ENCODE data around the gene POPDC2.
A peak's percentile ranks its signal among the peaks of the same experiment; 100 is the strongest.

The POPDC2 gene

DNA sequence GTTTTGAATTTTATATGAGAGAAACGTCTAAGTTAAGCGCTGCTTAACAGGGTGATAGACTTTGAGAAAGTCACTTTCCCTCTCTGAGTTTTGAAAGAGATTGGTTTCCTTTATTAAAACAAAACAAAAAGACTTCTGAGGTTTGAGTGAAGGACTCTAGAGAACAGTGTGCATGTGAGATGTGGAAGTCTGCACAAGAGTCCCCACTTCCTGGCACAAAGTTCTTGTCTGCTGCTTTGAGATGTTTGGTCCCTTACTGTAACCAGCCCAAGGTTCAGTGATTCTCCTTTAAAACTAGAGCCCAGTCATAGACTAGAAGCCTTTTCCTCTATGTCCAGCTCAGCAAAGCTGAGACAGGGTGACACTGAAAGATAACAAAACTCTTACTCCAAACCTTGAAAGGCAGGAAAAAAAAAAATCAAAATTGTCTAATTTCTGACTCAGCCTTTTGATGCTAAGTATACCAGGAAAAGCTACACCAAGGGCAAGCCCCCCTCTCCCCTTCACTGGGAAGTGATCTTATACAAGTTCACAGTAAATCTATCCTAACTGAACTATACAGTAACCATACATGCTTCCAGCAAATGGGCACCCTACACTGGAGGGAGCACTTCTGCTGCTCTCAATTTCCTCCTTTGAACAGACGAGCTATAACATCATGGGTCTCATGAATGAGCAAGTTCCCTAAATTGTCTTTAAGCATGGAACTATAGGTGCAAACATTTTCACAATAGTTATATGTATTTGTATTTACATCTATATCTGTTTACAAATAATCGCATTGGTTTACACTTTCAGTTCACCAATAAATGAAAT lies 2.3 kb downstream of the POPDC2 start:
- Mint-ChIP-seq H3K9me3 (ENCODE audit: low read depth) (no peaks in the 10 kb centered on the region), H3K27ac (no peak overlapping the region), H3K36me3 (peaks cover 15% of the 10 kb centered on the region), H3K27me3 (no peaks in the 10 kb centered on the region), H3K4me1 (ENCODE audit: low read depth) (peaks cover 2% of the 10 kb centered on the region), H3K4me3 (no peak overlapping the region)

DNA sequence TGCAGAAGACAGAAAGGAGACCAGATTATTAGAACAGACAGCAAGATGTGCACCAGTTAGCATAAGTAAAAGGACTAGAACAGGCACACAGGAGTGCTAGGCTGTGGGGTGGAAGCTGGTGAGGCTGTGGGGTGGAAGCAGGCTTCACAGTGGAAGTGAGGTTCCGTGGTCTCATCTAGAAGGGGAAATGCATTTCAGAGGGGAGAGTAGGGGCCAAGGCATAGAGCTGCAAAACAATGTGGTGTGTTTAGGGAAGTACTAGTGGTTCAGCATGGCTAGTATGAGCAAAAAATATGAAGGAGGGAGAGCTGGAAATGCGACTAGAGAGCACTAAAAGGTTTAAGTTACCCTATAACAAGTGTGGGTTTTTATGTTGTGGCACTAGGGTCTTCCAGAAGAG lies 6.5 kb downstream of the POPDC2 start:
- Mint-ChIP-seq H3K27me3 (no peaks in the 10 kb centered on the region), H3K9me3 (ENCODE audit: low read depth) (no peaks in the 10 kb centered on the region), H3K36me3 (peaks cover 28% of the 10 kb centered on the region), H3K4me1 (ENCODE audit: low read depth) (peaks cover 2% of the 10 kb centered on the region), H3K27ac (no peak overlapping the region), H3K4me3 (no peak overlapping the region)

DNA sequence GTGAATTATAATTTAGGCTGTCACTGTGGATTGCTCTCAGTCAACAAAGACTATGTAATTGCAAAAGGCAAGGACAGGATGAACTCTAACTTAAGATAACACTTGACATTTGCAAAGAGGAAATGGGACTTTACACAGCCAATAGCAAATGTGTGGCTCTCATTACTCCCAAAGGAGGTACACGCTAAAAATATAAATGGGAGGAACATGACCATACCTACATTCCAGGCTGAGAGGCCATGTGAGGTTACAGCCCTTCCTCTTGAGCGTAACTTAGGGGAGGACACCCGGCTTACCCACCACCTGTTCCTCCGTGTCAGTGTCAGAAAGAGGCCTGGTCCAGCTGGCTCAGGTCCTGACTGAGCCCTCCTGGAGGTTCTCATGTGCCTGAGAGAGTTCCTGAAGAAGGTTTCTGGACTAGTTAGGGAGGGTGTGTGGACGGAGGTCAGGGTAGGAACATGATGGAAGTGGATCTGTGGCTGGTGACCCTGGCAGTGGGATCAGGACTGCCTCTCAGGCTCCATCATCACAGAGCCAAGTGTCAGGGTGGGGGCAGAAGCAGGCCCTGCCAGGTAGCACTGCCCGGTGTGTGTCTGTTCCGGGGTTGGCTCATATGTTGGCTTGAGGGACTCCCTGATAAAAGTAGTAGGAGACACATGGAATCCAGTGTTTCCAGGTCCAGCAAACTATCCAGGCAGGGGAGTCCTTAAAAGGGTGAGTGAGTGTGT lies 7.9 kb downstream of the POPDC2 start:
- peaks cover 32% of the 10 kb centered on the region for H3K36me3 Mint-ChIP-seq
- peaks cover 2% of the 10 kb centered on the region for H3K4me1 Mint-ChIP-seq (ENCODE audit: low read depth)
- H3K27me3 Mint-ChIP-seq = no peaks in the 10 kb centered on the region
- no peak overlapping the region for H3K27ac Mint-ChIP-seq
- no peak overlapping the region for H3K4me3 Mint-ChIP-seq
- no peaks in the 10 kb centered on the region for H3K9me3 Mint-ChIP-seq (ENCODE audit: low read depth)

DNA sequence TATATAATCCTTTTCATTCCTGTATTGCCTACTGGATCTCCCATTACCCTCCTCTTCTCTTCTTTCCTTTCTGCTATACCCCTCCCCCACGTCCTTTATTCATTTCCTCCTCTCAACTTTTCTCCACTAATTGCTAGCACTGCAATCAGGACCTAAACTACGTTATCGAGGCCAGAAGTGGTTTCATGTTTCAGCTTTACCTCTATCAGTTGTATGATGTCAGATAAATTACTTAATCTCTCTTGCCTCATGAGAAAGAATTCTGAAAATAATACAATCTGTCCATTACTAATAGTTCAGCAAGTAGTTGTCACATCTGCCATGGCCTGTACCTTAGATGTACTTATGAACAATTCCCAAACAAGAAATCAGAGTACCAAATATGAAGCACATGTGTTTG lies 10.6 kb downstream of the POPDC2 start:
- H3K27me3 Mint-ChIP-seq = no peaks in the 10 kb centered on the region
- H3K36me3 Mint-ChIP-seq = peaks cover 34% of the 10 kb centered on the region
- H3K27ac Mint-ChIP-seq = no peak overlapping the region
- no peaks in the 10 kb centered on the region for H3K4me1 Mint-ChIP-seq (ENCODE audit: low read depth)
- H3K4me3 Mint-ChIP-seq = no peak overlapping the region
- H3K9me3 Mint-ChIP-seq (ENCODE audit: low read depth) = no peaks in the 10 kb centered on the region

DNA sequence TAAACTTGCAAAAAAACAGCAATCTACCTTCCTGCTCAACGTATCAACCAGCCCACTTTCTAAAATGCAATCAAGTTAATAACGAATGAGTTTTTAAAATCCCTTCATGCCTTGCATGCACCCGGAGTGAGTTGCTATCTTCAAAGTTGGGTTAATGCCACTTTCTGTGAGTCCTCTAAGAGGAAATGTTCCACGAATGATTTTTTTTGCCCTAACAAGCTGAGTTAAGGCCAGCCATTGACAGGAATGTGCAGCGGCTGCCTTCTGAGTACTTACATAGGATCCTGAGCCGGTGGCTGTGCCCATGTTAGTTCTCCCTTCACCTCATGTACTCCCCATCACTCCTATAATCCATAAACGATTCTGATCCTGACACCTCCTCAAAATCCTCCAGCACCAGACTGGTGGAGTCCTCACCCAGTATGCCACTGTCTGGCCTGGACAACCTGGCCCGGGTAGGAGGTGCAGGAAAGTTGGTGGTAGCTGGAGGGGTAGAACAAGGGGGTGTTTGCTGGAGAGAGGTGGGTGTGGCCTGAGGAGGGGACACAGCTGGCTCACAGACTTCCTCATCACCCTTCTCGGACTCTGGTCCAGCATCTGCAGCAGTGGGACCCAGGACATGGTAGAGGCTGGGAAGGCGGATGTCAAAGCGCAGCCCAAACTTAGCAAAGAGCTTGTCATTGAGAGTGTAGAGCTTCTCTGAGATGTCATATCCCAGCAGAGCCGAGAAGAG lies 12.4 kb downstream of the POPDC2 start:
- Mint-ChIP-seq H3K4me3 (no peak overlapping the region), H3K9me3 (ENCODE audit: low read depth) (no peaks in the 10 kb centered on the region), H3K4me1 (ENCODE audit: low read depth) (peaks cover 3% of the 10 kb centered on the region), H3K36me3 (peaks cover 31% of the 10 kb centered on the region), H3K27me3 (no peaks in the 10 kb centered on the region), H3K27ac (no peak overlapping the region)

DNA sequence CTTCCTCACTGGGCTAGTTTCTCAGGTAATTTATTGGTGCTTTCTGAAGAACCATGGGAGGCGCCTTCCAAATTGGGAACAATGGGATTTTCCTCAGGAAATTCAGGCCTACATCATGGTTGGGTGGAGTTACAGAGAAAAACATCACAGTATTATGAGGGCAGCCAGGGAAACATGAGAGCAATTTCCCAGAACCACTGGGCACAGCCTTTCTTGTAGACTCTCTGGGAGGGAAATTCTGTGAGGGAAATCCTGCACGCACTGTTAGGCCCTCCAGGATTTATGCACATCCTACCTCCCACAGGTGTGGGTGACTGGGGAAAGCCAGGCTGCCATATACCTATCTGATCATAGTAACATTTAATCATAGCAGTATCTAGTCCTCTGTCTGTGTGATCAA lies 13.2 kb downstream of the POPDC2 start:
- Mint-ChIP-seq H3K36me3 (peaks cover 30% of the 10 kb centered on the region), H3K27me3 (no peaks in the 10 kb centered on the region), H3K4me1 (ENCODE audit: low read depth) (peaks cover 3% of the 10 kb centered on the region), H3K4me3 (no peak overlapping the region), H3K9me3 (ENCODE audit: low read depth) (no peaks in the 10 kb centered on the region), H3K27ac (no peak overlapping the region)

DNA sequence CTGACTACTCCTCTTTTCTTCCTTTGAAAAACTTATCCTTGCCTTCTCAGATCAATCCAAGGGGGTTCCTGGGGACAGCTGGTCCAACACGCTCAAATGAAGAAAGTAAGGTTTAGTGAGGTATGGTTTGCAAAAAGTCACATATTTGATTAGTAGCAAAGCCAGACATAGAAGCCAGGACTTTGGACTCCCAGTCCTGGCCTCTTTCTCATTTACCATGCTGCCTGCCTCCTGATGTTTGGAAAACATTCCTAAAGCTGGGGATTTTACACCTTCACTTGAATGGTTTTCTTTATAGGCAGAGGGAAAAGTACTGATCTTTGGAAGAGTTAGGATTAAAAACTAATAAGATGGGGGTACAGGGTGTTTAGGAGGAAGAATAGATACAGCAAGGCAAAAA lies 14.6 kb downstream of the POPDC2 start:
- Mint-ChIP-seq H3K36me3 (peaks cover 30% of the 10 kb centered on the region), H3K27me3 (no peaks in the 10 kb centered on the region), H3K4me3 (no peak overlapping the region), H3K4me1 (ENCODE audit: low read depth) (peaks cover 3% of the 10 kb centered on the region), H3K9me3 (ENCODE audit: low read depth) (peaks cover 4% of the 10 kb centered on the region), H3K27ac (no peak overlapping the region)

DNA sequence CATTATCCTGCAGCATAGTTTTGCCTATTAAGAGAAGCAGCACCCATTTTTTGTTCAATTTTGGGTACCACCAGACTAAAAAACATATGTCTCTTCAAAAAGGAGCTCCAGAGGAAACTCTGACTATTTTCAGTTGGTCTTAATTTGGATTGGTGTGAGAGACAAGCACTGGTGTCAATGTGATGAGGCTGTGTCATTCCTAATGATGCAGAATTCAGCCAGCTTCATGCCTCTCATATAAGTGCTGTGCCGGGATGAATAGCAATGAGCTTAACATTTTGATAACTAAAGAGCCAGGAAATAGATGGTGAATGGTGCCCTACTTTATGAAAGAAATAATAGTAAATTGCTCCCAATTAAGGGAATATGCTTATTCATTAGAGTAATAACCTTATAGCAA lies 15.9 kb downstream of the POPDC2 start:
- Mint-ChIP-seq H3K4me3 (no peak overlapping the region), H3K27ac (no peak overlapping the region), H3K9me3 (ENCODE audit: low read depth) (peaks cover 4% of the 10 kb centered on the region), H3K4me1 (ENCODE audit: low read depth) (peaks cover 7% of the 10 kb centered on the region), H3K36me3 (peaks cover 37% of the 10 kb centered on the region), H3K27me3 (no peaks in the 10 kb centered on the region)

DNA sequence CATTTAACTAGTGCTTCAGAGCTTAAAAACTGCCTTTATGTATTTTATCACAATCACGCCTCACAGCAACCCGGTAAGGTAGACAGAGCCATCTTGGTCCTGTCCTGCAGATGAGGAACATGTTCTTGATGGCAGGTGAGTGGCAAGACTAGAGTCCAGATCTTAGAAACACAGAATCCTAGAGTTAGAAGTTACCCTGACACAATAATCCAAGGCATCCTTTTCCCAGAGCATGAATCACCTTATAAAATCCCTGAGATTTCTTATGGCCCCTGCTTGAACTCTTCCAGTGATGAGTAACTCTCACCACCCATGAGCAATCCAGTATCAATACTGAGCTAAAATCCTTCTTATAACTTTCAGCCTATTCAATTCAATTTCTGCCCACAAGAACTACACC lies 16.9 kb downstream of the POPDC2 start:
- Mint-ChIP-seq H3K27ac (no peak overlapping the region), H3K36me3 (peaks cover 38% of the 10 kb centered on the region)

DNA sequence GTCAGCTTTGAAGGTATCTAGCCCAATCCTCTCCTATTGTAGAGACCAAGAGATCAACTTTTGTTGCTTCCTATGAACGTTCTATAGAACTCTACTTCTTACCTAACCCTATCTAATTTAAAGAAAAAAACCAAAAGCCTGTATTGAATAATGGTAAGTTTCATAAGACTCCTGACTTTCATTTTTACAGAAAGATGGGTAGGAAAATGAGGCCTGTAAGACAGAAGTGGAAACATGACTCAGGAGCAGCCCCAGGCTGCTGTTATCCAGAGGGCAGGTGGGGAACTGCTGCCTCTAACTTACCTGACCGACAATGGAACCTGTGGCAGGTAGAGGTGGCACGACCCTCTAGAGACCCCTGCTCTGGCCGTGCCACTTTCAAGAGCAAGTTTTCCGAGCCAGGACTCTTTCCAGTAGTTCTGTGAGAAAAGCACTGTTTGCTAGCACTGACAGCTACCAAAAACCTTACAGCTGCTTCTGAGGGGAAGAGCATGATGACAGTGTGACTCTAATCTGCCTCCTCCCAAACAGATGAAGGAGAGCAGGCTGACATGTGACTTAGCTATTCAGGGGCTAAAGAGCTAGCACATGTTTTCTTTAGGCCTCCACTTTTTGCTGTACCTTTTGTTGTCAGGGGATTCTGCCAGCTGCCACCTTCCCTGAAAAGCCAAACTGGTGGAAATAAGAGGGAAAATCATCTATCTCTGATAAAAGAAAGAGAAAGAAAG lies 17.5 kb downstream of the POPDC2 start:
- H3K9me3 Mint-ChIP-seq (ENCODE audit: low read depth) = peaks cover 4% of the 10 kb centered on the region
- H3K4me3 Mint-ChIP-seq = no peak overlapping the region
- H3K27me3 Mint-ChIP-seq = no peaks in the 10 kb centered on the region
- H3K36me3 Mint-ChIP-seq = peaks cover 42% of the 10 kb centered on the region
- H3K4me1 Mint-ChIP-seq (ENCODE audit: low read depth) = peaks cover 21% of the 10 kb centered on the region
- no peak overlapping the region for H3K27ac Mint-ChIP-seq

More for the DNA sequence above, 16.9 kb downstream of the POPDC2 start:
- peaks cover 16% of the 10 kb centered on the region for H3K4me1 Mint-ChIP-seq (ENCODE audit: low read depth)
- H3K9me3 Mint-ChIP-seq (ENCODE audit: low read depth) = peaks cover 4% of the 10 kb centered on the region
- no peak overlapping the region for H3K4me3 Mint-ChIP-seq
- H3K27me3 Mint-ChIP-seq = no peaks in the 10 kb centered on the region

DNA sequence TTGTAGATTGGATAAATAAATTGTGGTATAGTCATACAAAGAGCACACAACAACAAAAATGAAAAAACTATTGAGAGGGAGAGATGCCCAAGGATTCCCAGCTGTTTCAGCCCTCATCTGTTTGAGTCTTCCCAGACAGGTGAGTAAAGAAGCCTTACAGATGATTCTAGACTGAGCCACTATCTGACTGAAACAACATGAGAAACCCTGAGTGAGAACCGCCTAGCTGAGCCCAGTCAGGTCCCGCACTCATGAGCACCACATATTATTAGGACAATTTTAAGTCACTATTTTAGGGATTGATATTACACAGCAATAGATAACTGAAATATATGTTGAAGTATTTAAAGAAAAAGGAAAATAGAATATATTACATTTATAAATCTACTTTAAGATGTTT lies 19.0 kb downstream of the POPDC2 start:
- no peaks in the 10 kb centered on the region for H3K27me3 Mint-ChIP-seq
- H3K4me1 Mint-ChIP-seq (ENCODE audit: low read depth) = peaks cover 23% of the 10 kb centered on the region
- peaks cover 34% of the 10 kb centered on the region for H3K36me3 Mint-ChIP-seq
- no peak overlapping the region for H3K27ac Mint-ChIP-seq
- H3K9me3 Mint-ChIP-seq (ENCODE audit: low read depth) = peaks cover 4% of the 10 kb centered on the region
- H3K4me3 Mint-ChIP-seq = no peak overlapping the region

DNA sequence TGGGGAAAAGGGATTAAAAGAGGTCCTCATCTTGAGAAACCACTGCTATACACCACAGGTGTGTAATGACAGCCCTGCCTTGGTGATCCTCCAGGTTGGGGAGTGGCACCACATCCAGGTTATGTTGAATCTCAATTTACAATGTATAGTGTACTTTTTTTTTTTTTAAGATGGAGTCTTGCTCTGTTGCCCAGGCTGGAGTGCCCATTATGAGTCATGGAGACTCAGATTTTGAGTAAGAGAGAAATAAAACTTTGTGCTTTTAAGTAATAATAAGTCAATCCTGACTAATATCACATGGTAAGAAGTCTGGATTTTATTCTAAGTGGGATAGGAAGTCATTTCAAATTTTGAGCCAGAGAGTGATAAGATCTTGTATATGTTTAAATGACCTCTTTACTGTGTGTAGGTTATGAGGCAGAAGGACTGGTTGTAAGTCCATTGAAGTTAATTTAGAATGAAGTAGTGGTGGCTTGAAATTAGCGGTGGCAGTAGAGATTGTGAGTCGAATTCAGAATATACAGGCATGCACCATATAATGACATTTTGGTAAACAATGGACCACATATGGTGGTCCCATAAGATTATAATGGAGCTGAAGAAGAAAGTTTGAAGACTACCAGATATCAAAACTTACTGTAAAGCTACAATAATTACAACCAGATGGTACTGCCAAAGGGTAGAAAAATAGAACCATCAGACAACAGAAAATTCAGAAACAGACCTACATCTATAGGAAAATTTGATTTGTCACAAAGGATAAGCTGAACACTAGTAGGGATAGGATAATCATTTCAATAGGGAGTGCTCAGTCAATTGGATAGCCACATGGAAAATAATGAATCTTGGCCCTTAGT lies 20.7 kb downstream of the POPDC2 start:
- H3K27ac Mint-ChIP-seq = no peak overlapping the region
- H3K4me1 Mint-ChIP-seq (ENCODE audit: low read depth) = peaks cover 23% of the 10 kb centered on the region
- H3K36me3 Mint-ChIP-seq = peaks cover 36% of the 10 kb centered on the region
- peaks cover 4% of the 10 kb centered on the region for H3K9me3 Mint-ChIP-seq (ENCODE audit: low read depth)
- H3K4me3 Mint-ChIP-seq = no peak overlapping the region
- no peaks in the 10 kb centered on the region for H3K27me3 Mint-ChIP-seq

DNA sequence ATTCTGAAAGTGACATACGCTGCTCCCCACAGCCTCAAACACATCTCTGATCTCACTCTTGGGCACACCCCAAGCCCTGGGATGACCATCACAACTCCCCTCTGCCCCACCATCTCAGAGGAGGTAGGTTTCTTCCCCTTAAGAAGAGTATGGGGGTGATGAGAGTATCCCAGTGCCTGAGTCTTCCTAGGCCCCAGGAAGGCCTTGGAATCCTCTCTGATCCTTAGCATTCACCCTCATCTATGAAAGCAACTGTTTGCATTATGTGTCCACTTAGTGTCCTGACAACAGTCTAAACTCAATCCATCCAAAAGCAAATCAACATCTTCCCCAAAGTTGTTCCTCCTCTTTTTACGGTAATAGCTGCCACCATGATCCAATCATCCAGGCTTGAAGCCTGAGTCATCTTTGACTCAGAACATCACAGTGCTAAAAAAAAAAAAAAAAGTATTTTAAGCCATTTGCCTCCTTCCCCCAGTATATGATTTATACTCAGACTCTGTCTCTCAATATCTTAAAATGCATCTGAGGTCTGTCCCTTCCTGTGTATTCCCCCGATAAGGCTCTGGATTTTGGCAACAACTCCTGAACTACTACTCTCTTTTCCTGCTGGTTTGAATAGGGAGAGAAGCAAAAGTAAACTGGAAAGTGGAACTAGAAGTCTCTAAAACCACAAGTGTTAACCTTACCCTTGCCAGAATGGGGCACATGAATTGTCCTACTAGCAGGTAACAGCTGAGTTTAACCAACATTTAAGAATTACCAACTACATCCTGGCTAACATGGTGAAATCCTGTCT lies 22.5 kb downstream of the POPDC2 start:
- H3K4me3 Mint-ChIP-seq = peak overlapping the region; percentile 8
- H3K9me3 Mint-ChIP-seq (ENCODE audit: low read depth) = peaks cover 4% of the 10 kb centered on the region
- peaks cover 21% of the 10 kb centered on the region for H3K4me1 Mint-ChIP-seq (ENCODE audit: low read depth)
- H3K27me3 Mint-ChIP-seq = no peaks in the 10 kb centered on the region
- peak overlapping the region; percentile 61 for H3K27ac Mint-ChIP-seq
- peaks cover 33% of the 10 kb centered on the region for H3K36me3 Mint-ChIP-seq
